Vagina (tissue), 2 donors: ENCODE results near the gene SHANK3. TPM values are rescaled to one million over a fixed set of nuclear protein-coding genes. Genes with fewer than 3 reads are reported as not detected.

Source experiments
- DNase-seq, 2 donors: peaks; one replicate each; pipeline ENCODE4 v3.0.0-alpha.2; 2017; ENCODE audit errors: extremely low spot score in 2 of 2
- H3K27ac ChIP-seq: fragments of 200-600 bp; sonication (generic); one replicate; pipeline ENCODE4 v1.5.1; 2019
- H3K27me3 ChIP-seq: fragments of 200-600 bp; sonication (generic); one replicate; pipeline ENCODE4 v1.5.1; 2019
- H3K36me3 ChIP-seq, 2 donors: fragments of 200-600 bp; sonication (generic); one replicate each; pipeline ENCODE4 v1.5.1; 2017 to 2019
- H3K4me1 ChIP-seq: fragments of 200-600 bp; sonication (generic); one replicate; pipeline ENCODE4 v1.5.1; 2019
- H3K4me3 ChIP-seq, 2 donors: fragments of 200-600 bp; sonication (generic); 1 replicate in 1 of 2; 2 replicates in 1 of 2; pipeline ENCODE4 v1.5.1; 2016 to 2019
- H3K9me3 ChIP-seq: fragments of 200-600 bp; sonication (generic); one replicate; pipeline ENCODE4 v1.5.1; 2019
- CTCF ChIP-seq, 3 experiments: fragments of 450-650 bp in 2 of 3; fragments of 200-600 bp in 1 of 3; sonication (generic) in 1 of 3; IDR thresholded peaks; one replicate each; pipeline ENCODE4 v1.5.1; 2017 to 2019; ENCODE audit warnings: antibody characterized with exemption in 3 of 3, mild to moderate bottlenecking in 2 of 3, moderate library complexity in 2 of 3
- POLR2A ChIP-seq, 2 donors: fragments of 450-650 bp; IDR thresholded peaks; one replicate each; pipeline ENCODE4 v1.6.1; 2017; ENCODE audit warnings: antibody characterized with exemption in 2 of 2, mild to moderate bottlenecking in 2 of 2, moderate library complexity in 2 of 2
- POLR2AphosphoS5 ChIP-seq, 2 donors: sonication (generic); formaldehyde crosslinking; IDR thresholded peaks; one replicate each; pipeline ENCODE4 v1.9.0; 2017; ENCODE audit warnings: antibody characterized with exemption in 2 of 2, mild to moderate bottlenecking in 2 of 2, low read depth in 1 of 2; ENCODE audit not compliant: insufficient read depth in 1 of 2
- intact Hi-C: fragments of 100-400 bp; cut with DNase I; formaldehyde crosslinking; loops from one replicate; pipeline ENCODE4 v1.15.1; 2023
- total RNA-seq: library from RNA; depleted of rRNA; stranded (reverse); fragments of >200 nt; gene quantifications from one replicate; pipeline ENCODE4 v1.2.3, GENCODE V29; 2016

Gene SHANK3
- total RNA-seq, 1 donor from 2014 or later = 20.4 TPM

DNA sequence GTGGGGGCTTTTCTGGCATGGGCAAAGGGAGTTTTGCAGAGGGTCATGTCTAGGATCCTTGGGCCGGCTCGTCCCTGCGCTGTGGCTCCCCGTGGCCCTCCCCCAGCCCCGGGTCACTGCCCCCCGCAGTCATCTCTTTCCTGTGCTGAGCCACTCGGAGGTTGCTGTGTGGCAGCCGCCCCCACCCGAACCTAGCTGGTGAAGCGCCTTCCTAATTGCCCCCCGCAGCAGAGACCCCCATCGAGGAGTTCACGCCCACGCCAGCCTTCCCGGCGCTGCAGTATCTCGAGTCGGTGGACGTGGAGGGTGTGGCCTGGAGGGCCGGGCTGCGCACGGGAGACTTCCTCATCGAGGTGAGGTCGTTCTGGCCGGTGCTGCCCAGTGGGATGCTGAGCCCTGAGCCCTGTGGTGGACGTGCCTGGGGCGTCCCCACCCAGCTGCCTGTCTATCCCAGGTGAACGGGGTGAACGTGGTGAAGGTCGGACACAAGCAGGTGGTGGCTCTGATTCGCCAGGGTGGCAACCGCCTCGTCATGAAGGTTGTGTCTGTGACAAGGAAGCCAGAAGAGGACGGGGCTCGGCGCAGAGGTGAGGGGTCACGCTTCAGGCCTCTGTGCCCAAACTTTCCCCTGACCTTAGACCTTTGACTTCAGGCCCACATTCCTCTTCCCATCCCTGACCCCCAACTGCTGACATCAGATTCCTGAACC, 32.0 kb downstream of the SHANK3 start:
- H3K36me3 ChIP-seq = peaks cover 0 to 6% of the 10 kb centered on the region in 2 donors
- TF ChIP-seq CTCF (IDR thresholded peaks at IDR 0.05) (no peak), POLR2A (IDR thresholded peaks at IDR 0.05) (no peak), POLR2AphosphoS5 (IDR thresholded peaks at IDR 0.05; ENCODE audit: insufficient read depth in 1 of 2, low read depth in 1 of 2) (no peak)

DNA sequence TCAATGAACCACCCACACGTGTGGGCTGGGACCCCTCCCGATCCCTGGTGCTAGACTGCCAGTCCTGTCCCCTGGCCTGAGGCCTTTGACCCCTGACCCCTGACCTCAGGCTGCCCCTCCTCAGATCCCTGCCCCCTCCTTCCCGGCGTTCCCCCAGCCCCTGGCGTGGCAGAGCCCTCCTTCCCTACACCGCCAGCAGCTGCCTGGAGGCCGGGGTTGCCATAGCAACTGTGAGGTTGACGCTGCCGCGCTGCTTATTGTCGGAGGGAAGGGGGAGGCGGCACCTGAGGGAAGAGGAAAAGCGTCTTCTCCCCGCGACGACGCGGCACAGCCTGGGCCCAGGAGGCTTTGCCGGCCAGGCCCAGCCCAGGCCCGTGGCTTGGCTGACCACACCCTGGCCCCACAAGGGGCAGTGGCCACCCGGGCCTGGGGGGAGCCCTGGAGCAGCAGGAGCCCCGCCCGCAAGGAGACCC, 32.6 kb downstream of the SHANK3 start:
- H3K27ac ChIP-seq = no peak overlapping the region
- H3K27me3 ChIP-seq = no peaks in the 10 kb centered on the region
- H3K9me3 ChIP-seq = no peaks in the 10 kb centered on the region
- no peak for DNase-seq
- no peak for TF ChIP-seq POLR2A (IDR thresholded peaks at IDR 0.05)
- no peak for TF ChIP-seq CTCF (IDR thresholded peaks at IDR 0.05)
- no peak for TF ChIP-seq POLR2AphosphoS5 (IDR thresholded peaks at IDR 0.05; ENCODE audit: insufficient read depth in 1 of 2, low read depth in 1 of 2)
- no peak overlapping the region for H3K4me3 ChIP-seq
- peaks cover 4% of the 10 kb centered on the region for H3K4me1 ChIP-seq
- intact Hi-C loops = no loop called here
- peaks cover 0 to 6% of the 10 kb centered on the region in 2 donors for H3K36me3 ChIP-seq

More for the DNA sequence above, 32.0 kb downstream of the SHANK3 start:
- Histone ChIP-seq H3K9me3 (no peaks in the 10 kb centered on the region), H3K27me3 (no peaks in the 10 kb centered on the region), H3K4me1 (peaks cover 10% of the 10 kb centered on the region), H3K4me3 (no peak overlapping the region), H3K27ac (no peak overlapping the region)
- no peak for DNase-seq
- intact Hi-C loops = no loop called here

DNA sequence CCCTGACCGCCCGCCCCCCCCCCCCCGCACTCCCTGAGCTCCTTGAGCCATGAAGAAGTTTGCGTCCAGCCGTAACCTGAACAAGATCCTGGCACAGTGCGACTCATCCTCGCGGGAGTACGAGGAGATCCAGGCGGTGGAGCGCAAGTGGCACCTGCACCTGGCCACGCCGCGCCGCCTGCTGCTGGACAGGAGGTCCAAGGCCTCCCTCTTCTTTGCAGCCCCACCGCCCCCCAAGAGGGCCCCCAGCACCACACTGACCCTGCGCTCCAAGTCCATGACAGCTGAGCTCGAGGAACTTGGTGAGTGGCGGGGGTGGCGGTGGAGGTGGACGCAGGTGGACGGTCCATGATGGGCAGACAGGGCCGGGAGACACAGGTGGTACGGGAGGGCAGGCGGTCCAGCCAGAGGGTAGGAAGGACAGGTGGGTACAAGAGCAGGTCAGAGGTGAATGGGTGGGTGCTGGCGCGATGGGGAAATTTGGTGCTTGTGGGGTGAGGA, 33.3 kb downstream of the SHANK3 start:
- H3K27ac ChIP-seq = no peak overlapping the region
- no peak for DNase-seq
- H3K9me3 ChIP-seq = no peaks in the 10 kb centered on the region
- peaks cover 0 to 6% of the 10 kb centered on the region in 2 donors for H3K36me3 ChIP-seq
- H3K4me3 ChIP-seq = no peak overlapping the region
- H3K4me1 ChIP-seq = no peaks in the 10 kb centered on the region
- TF ChIP-seq POLR2A (IDR thresholded peaks at IDR 0.05) (no peak), POLR2AphosphoS5 (IDR thresholded peaks at IDR 0.05; ENCODE audit: insufficient read depth in 1 of 2, low read depth in 1 of 2) (no peak)
- intact Hi-C loops = no loop called here
- no peaks in the 10 kb centered on the region for H3K27me3 ChIP-seq

DNA sequence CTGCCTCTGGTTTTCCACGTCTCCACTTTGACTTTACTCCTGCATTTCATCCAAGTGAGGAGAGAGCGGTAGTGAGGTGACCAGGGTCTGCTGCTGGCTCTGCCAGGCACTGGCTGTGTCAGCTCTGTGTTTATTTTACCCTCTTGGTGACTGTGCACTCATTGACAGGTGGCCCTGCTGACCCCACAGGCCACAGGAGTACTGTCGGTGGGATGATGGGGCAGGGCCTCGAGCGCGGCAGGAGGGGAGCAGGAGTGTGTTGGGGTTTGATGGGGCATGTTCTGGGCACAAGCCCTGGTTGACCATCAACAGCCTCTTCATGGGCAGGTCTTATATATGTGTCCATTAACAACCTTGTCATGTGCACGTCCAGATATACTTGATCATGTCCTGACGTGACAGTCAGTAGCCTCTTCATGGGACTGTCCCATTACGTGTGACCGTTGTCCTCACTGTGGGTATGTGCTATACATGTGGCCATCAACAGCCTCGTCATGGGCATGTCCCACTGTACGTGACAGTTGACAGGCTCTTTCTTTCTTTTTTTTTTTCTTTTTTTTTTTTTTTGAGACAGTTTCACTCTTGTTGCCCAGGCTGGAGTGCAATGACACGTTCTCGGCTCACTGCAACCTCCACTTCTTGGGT, 34.0 kb downstream of the SHANK3 start:
- no peaks in the 10 kb centered on the region for H3K9me3 ChIP-seq
- intact Hi-C loops = no loop called here
- no peaks in the 10 kb centered on the region for H3K27me3 ChIP-seq
- no peak overlapping the region for H3K27ac ChIP-seq
- TF ChIP-seq POLR2A (IDR thresholded peaks at IDR 0.05) (no peak), CTCF (IDR thresholded peaks at IDR 0.05) (no peak), POLR2AphosphoS5 (IDR thresholded peaks at IDR 0.05; ENCODE audit: insufficient read depth in 1 of 2, low read depth in 1 of 2) (no peak)
- no peaks in the 10 kb centered on the region for H3K4me1 ChIP-seq
- H3K36me3 ChIP-seq = peaks cover 0 to 6% of the 10 kb centered on the region in 2 donors
- DNase-seq = no peak
- no peak overlapping the region for H3K4me3 ChIP-seq

DNA sequence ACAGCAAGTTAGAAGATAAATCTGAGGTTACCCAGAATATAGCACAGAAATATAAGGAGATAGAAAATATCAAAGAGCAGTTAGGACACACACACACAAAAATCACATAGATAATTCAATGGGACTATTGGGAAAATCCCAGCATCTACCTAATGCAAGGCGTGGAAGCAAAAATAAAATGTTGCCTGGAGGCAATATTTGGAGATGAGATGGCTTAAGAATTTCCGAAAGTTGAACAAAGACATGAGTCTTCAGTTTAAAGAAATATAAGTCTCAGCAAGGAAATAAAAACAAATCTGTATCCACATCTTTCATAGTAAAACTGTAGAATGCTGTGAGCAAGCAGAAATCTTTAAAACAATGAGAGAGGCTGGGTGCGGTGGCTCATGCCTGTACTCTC, 35.9 kb downstream of the SHANK3 start:
- TF ChIP-seq POLR2A (IDR thresholded peaks at IDR 0.05) (no peak), POLR2AphosphoS5 (IDR thresholded peaks at IDR 0.05; ENCODE audit: insufficient read depth in 1 of 2, low read depth in 1 of 2) (no peak), CTCF (IDR thresholded peaks at IDR 0.05) (no peak)
- no peaks in the 10 kb centered on the region for H3K27me3 ChIP-seq
- no peak for DNase-seq

More for the DNA sequence above, 35.9 kb downstream of the SHANK3 start:
- Histone ChIP-seq H3K4me3 (no peak overlapping the region), H3K27ac (no peak overlapping the region), H3K4me1 (no peaks in the 10 kb centered on the region), H3K9me3 (no peaks in the 10 kb centered on the region), H3K36me3 (peaks cover 0 to 6% of the 10 kb centered on the region in 2 donors)
- intact Hi-C loops = no loop called here
